Uterus (tissue), 2 donors: ENCODE results near the gene MAPKAPK2.

Experiments
- CTCF ChIP-seq, 4 experiments: fragments of 200-600 bp in 2 of 4; fragments of 450-650 bp in 2 of 4; sonication (generic) in 2 of 4; IDR thresholded peaks; one replicate each; pipeline ENCODE4 v1.5.1; 2016 to 2019; ENCODE audit warnings: antibody characterized with exemption in 4 of 4, mild to moderate bottlenecking in 2 of 4, moderate library complexity in 1 of 4
- POLR2A ChIP-seq, 2 donors: fragments of 450-650 bp; IDR thresholded peaks; one replicate each; pipeline ENCODE4 v1.6.1; 2016; ENCODE audit warnings: antibody characterized with exemption in 2 of 2, mild to moderate bottlenecking in 1 of 2, moderate library complexity in 1 of 2

- no peak for TF ChIP-seq POLR2A (IDR thresholded peaks at IDR 0.05)
- TF ChIP-seq CTCF (IDR thresholded peaks at IDR 0.05): no peak
These were observed 8.2 kb upstream of the MAPKAPK2 start for GRCh38 chr1:206676499-206676898.
